Left lung (tissue), 10 donors: ENCODE results near the gene EFCAB8. TPM values are rescaled to one million over a fixed set of nuclear protein-coding genes. Genes with fewer than 3 reads are reported as not detected.

ENCODE experiments used
- ATAC-seq: fragments of 200-7000 bp; cut with Tn5 transposase; one replicate; pipeline ENCODE4 v1.9.1; 2020; ENCODE audit warnings: moderate library complexity
- DNase-seq, 4 donors: peaks; one replicate each; pipeline ENCODE4 v3.0.0-alpha.2; 2013 to 2020
- H3K27ac ChIP-seq, 2 donors: fragments of 200-600 bp; sonication (generic) in 1 of 2; one replicate each; pipeline versions ENCODE4 v1.5.0 to v1.8.0; 2020 to 2021
- H3K27me3 ChIP-seq, 2 donors: fragments of 200-600 bp; sonication (generic) in 1 of 2; one replicate each; pipeline versions ENCODE4 v1.5.0 to v1.8.0; 2020 to 2021
- H3K36me3 ChIP-seq, 2 donors: fragments of 200-600 bp; sonication (generic) in 1 of 2; one replicate each; pipeline versions ENCODE4 v1.5.0 to v1.8.0; 2020 to 2021
- H3K4me1 ChIP-seq, 2 donors: fragments of 200-600 bp; one replicate each; pipeline ENCODE4 v1.8.0; 2021
- H3K4me3 ChIP-seq, 2 donors: fragments of 200-600 bp; sonication (generic) in 1 of 2; one replicate each; pipeline versions ENCODE4 v1.5.0 to v1.8.0; 2020 to 2021; ENCODE audit warnings: mild to moderate bottlenecking in 1 of 2
- H3K9me3 ChIP-seq, 2 donors: fragments of 200-600 bp; sonication (generic) in 1 of 2; one replicate each; pipeline versions ENCODE4 v1.5.0 to v1.8.0; 2020 to 2021
- intact Hi-C, 2 donors: fragments of 100-400 bp; cut with DNase I; formaldehyde crosslinking; loops; one replicate each; pipeline versions ENCODE4 v1.11.2 to v1.14.2; 2022
- polyA plus RNA-seq, 6 donors: library from polyadenylated mRNA; unstranded; fragments of 120-200 nt; gene quantifications; one replicate each; pipeline ENCODE4 v1.2.1, GENCODE V29; 2013; ENCODE audit not compliant: insufficient read length in 6 of 6
- total RNA-seq, 2 donors: library from RNA; stranded (reverse); fragmentation: NEBNext Ultra II Directional; extraction: Animal tissue kit (Norgen Biotek cat#: 25700); gene quantifications; one replicate each; pipeline ENCODE4 v1.2.1, GENCODE V29; 2021
- TF ChIP-seq, protein P1 (sequence below), 2 donors: fragments of 200-600 bp; sonication (generic) in 1 of 2; IDR thresholded peaks; one replicate each; pipeline versions ENCODE4 v1.5.0 to v1.8.0; 2021; ENCODE audit warnings: antibody characterized with exemption in 2 of 2
- donor health status: DM: no; HTN: yes; CAD: no.
- donor health status: DM: no; HTN: no; CAD: no.

The EFCAB8 gene
- total and polyA plus RNA-seq, 8 donors: 0.07 to 1.0 (median 0.15) TPM; not detected in 1

DNA sequence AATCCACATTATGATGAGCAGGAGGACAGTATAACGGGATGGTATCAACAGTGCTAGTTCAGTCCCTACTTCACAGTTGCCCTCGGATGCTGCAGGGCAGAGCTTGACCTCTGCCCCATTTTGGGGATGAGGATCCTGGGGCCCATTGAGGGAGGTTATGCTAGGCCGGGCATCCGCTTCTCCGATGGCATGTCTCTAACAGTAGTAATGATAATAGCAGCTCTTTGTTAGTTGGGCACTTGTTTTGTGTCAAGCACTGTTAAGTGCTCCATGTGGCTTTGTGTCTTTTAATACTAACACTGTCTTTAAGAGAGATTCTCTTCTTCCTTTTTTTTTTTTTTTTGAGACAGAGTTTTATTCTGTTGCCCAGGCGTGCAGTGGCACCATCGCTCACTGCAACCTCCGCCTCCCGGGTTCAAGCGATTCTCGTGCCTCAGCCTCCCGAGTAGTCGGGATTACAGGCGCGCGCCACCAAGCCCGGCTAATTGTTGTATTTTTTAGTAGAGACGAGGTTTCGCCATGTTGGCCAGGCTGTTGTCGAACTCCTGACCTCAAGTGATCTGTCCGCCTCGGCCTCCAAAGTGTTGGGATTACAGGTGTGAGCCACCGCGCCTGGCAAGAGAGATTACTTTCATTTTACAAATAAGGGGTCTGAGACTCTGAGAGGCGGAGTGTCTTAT, 37.9 kb upstream of the EFCAB8 start:
- ATAC-seq (no peak), DNase-seq (peak in 3 of 4 donors; percentile 19 to 47 (median 26))
- TF ChIP-seq, protein P1, sequence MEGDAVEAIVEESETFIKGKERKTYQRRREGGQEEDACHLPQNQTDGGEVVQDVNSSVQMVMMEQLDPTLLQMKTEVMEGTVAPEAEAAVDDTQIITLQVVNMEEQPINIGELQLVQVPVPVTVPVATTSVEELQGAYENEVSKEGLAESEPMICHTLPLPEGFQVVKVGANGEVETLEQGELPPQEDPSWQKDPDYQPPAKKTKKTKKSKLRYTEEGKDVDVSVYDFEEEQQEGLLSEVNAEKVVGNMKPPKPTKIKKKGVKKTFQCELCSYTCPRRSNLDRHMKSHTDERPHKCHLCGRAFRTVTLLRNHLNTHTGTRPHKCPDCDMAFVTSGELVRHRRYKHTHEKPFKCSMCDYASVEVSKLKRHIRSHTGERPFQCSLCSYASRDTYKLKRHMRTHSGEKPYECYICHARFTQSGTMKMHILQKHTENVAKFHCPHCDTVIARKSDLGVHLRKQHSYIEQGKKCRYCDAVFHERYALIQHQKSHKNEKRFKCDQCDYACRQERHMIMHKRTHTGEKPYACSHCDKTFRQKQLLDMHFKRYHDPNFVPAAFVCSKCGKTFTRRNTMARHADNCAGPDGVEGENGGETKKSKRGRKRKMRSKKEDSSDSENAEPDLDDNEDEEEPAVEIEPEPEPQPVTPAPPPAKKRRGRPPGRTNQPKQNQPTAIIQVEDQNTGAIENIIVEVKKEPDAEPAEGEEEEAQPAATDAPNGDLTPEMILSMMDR (IDR thresholded peaks at IDR 0.05): no peak
- Histone ChIP-seq H3K4me1 (peaks cover 7 to 56% of the 10 kb centered on the region in 2 donors), H3K27ac (peak overlapping the region; percentile 84 to 85), H3K27me3 (no peaks in the 10 kb centered on the region), H3K36me3 (peaks cover 0 to 5% of the 10 kb centered on the region in 2 donors), H3K4me3 (peak overlapping the region; percentile 48 to 74), H3K9me3 (no peaks in the 10 kb centered on the region)
- intact Hi-C loops: no loop called here

DNA sequence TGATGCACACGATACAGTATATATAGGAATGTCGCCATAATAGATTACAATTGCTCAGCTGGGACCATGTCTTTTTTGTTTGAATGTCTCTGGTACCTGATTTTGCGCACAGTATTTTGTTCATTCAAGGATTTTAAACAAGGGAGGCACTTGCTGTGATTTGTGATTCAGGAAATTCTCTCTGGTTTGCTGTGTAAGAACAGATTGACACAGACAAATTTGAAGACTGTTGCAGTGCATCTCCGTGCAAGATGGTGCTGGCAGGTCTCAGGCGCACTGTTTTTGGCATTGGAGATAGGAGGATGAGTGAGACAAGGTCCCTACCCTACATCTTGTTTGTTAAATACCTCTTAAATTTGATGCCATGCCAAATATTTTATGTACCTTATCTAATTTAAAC, 36.5 kb upstream of the EFCAB8 start:
- H3K36me3 ChIP-seq: peaks cover 3 to 19% of the 10 kb centered on the region in 2 donors
- H3K4me1 ChIP-seq: peaks cover 7 to 57% of the 10 kb centered on the region in 2 donors
- no peak for ATAC-seq
- DNase-seq: no peak
- intact Hi-C loops: no loop called here
- no peaks in the 10 kb centered on the region for H3K9me3 ChIP-seq
- H3K27ac ChIP-seq: no peak overlapping the region
- H3K27me3 ChIP-seq: no peaks in the 10 kb centered on the region
- no peak overlapping the region for H3K4me3 ChIP-seq
- TF ChIP-seq, protein P1 (IDR thresholded peaks at IDR 0.05): no peak

DNA sequence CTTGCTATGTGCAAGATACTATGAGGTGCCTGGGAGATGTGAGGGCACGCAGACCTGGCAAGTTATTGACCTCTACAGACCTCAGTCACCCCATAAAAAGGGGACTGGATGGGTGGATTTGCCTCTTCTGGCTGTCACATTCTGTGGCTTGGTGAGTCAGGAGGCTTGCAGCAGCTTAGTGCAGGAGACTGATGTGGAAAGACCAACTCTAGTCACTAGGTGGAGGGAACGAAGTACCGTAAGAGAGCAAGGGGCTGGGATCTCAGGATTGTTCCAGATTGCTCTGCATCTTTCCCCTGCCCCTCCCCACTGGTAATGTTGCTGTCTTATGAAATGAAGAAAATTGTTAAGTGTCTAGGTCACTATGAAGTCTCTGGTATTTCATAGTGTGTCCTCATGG, 35.6 kb upstream of the EFCAB8 start:
- DNase-seq: peak in 1 of 4 donors; percentile 7
- peak; percentile 3 for ATAC-seq
- intact Hi-C loops: no loop called here

DNA sequence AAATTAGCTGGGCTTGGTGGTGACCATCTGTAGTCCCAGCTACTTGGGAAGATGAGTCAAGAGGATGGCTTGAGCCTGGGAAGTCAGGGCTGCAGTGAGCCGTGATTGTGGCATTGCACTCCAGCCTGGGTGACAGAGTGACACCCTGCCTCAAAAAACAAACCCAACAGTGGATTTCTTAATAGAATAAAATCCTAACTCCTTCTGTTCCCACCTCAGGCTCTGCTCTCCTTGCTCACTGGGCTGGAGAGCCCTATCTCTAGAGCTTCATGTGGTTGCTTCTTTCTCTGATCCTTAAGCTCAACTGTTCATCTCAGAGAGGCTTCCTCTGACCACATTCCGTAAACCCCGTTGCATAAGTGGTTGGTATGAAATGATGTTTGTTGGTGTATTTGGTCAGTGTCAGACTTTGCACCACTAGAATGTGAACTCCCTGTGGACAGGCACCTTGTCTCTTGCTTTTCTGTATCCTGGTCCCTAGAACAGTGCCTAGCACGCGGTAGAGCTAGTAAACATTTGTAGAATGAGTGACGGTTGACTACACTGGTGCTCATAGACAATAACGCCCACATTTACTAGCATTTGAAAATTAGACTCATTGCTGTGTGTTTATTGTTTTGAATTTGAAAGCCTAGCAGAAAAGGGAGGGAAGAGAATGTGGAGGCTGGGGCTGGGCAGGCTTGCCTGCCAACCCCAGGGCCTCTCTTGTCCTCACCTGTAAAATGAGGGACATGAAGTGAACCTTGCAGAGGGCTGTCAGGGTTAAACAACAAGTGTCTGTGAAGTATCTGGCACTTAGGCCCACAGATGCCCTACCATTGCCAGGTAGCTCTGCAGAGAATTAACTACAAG, 34.8 kb upstream of the EFCAB8 start:
- ATAC-seq (no peak), DNase-seq (no peak)
- peaks cover 7 to 74% of the 10 kb centered on the region in 2 donors for H3K4me1 ChIP-seq
- intact Hi-C loops: no loop called here
- TF ChIP-seq, protein P1 (IDR thresholded peaks at IDR 0.05): no peak
- H3K27me3 ChIP-seq: no peaks in the 10 kb centered on the region
- H3K4me3 ChIP-seq: no peak overlapping the region
- no peaks in the 10 kb centered on the region for H3K9me3 ChIP-seq
- peak overlapping the region in 1 of 2 donors; percentile 14 for H3K27ac ChIP-seq
- H3K36me3 ChIP-seq: peaks cover 3 to 36% of the 10 kb centered on the region in 2 donors

More for the DNA sequence above, 35.6 kb upstream of the EFCAB8 start:
- Histone ChIP-seq H3K9me3 (no peaks in the 10 kb centered on the region), H3K27me3 (no peaks in the 10 kb centered on the region), H3K4me1 (peaks cover 7 to 66% of the 10 kb centered on the region in 2 donors), H3K27ac (peak overlapping the region in 1 of 2 donors; percentile 14), H3K36me3 (peaks cover 3 to 27% of the 10 kb centered on the region in 2 donors), H3K4me3 (no peak overlapping the region)
- TF ChIP-seq, protein P1 (IDR thresholded peaks at IDR 0.05): no peak
